ENCODE data around the gene MAP2K3.
"Not testable (repeated sequence)": the region's sequence is repeated elsewhere in the genome, so short reads cannot be mapped to it uniquely, and the experiment has no call there.

- not testable (repeated sequence) for TF ChIP-seq CTCF, POLR2A (IDR thresholded peaks at IDR 0.05)
These were observed 61.6 kb downstream of the MAP2K3 start for GRCh38 chr17:21346107-21346506.
